HCT116 (cell line): ENCODE data around the gene ZNF555.

Source experiments
- CTCF ChIP-seq, 3 experiments: fragments of 200-600 bp in 1 of 3; sonication (generic) in 1 of 3; IDR thresholded peaks in 2 of 3; conservative IDR thresholded peaks in 1 of 3; 2 replicates each; pipeline ENCODE4 v1.5.1; 2012 to 2017; ENCODE audit warnings: low read depth in 2 of 3, low read length in 2 of 3, antibody characterized with exemption in 1 of 3, borderline replicate concordance in 1 of 3, control low read depth in 1 of 3, mild to moderate bottlenecking in 1 of 3, mixed read lengths in 1 of 3, mixed run types in 1 of 3, moderate library complexity in 1 of 3; ENCODE audit not compliant: insufficient read depth in 1 of 3
- EZH2phosphoT487 ChIP-seq: fragments of 200-600 bp; IDR thresholded peaks from 2 replicates; pipeline ENCODE4 v1.6.1; 2018; ENCODE audit warnings: antibody characterized with exemption, borderline replicate concordance
- JUND ChIP-seq: IDR thresholded peaks from 2 replicates; pipeline ENCODE4 v1.6.1; 2012
- MAX ChIP-seq: IDR thresholded peaks from 2 replicates; pipeline ENCODE4 v1.6.1; 2012
- POLR2A ChIP-seq: IDR thresholded peaks from 2 replicates; pipeline ENCODE4 v1.7.0; 2011; ENCODE audit warnings: borderline replicate concordance; ENCODE audit not compliant: insufficient read depth, insufficient read length; ENCODE audit errors: extremely low read depth
- POLR2AphosphoS5 ChIP-seq: IDR thresholded peaks from 2 replicates; pipeline ENCODE4 v1.6.1; 2011; ENCODE audit warnings: mild to moderate bottlenecking, low read depth, low read length, moderate library complexity
- SIN3A ChIP-seq: IDR thresholded peaks from 2 replicates; pipeline ENCODE4 v1.6.1; 2012; ENCODE audit warnings: low read depth

- TF ChIP-seq CTCF (IDR thresholded peaks at IDR 0.05 in 2 of 3, conservative IDR thresholded peaks at IDR 0.05 in 1 of 3; ENCODE audit: borderline replicate concordance in 1 of 3, insufficient read depth in 1 of 3, low read depth in 2 of 3, low read length in 2 of 3), result no peak
- no peak for TF ChIP-seq EZH2phosphoT487
- no peak for TF ChIP-seq JUND
- TF ChIP-seq MAX, result no peak
- TF ChIP-seq POLR2A, result no peak
- TF ChIP-seq POLR2AphosphoS5, result no peak
- TF ChIP-seq SIN3A, result no peak
These were observed 42.5 kb upstream of the ZNF555 start for GRCh38 chr19:2798733-2799132.
